Skeletal muscle tissue (tissue), 4 donors: ENCODE measurements around the gene WDR12. TPM values are rescaled to one million over a fixed set of nuclear protein-coding genes. Genes with fewer than 3 reads are reported as not detected.
"Not testable (repeated sequence)": the region's sequence is repeated elsewhere in the genome, so short reads cannot be mapped to it uniquely, and the experiment has no call there.

Source experiments
- H3K27ac ChIP-seq: one replicate; pipeline ENCODE4 v1.7.0; 2013; ENCODE audit warnings: mild to moderate bottlenecking, low read depth, low read length, inconsistent platforms
- H3K27me3 ChIP-seq, 3 donors: one replicate each; pipeline ENCODE4 v1.7.0; 2013; ENCODE audit warnings: low read length in 3 of 3; ENCODE audit not compliant: control insufficient read depth in 3 of 3, insufficient read depth in 3 of 3
- H3K36me3 ChIP-seq, 3 donors: one replicate each; pipeline ENCODE4 v1.7.0; 2013; ENCODE audit warnings: low read length in 3 of 3; ENCODE audit not compliant: control insufficient read depth in 3 of 3, insufficient read depth in 3 of 3
- H3K4me1 ChIP-seq, 3 donors: one replicate each; pipeline ENCODE4 v1.7.0; 2013; ENCODE audit warnings: low read length in 3 of 3, mild to moderate bottlenecking in 3 of 3; ENCODE audit not compliant: control insufficient read depth in 3 of 3, insufficient read depth in 3 of 3
- H3K4me3 ChIP-seq, 3 donors: one replicate each; pipeline ENCODE4 v1.7.0; 2013; ENCODE audit warnings: low read length in 3 of 3
- H3K9ac ChIP-seq, 3 donors: one replicate each; pipeline ENCODE4 v1.7.0; 2013; ENCODE audit warnings: low read length in 3 of 3, mild to moderate bottlenecking in 3 of 3, moderate library complexity in 2 of 3, low read depth in 1 of 3
- H3K9me3 ChIP-seq, 3 donors: one replicate each; pipeline ENCODE4 v1.7.0; 2013; ENCODE audit warnings: low read length in 3 of 3; ENCODE audit not compliant: control insufficient read depth in 3 of 3
- total RNA-seq: library from RNA; depleted of rRNA; stranded (reverse); fragments of >200 nt; gene quantifications from one replicate; pipeline ENCODE4 v1.2.3, GENCODE V29; 2014
- donor health status: Osteomylitis.

Gene WDR12
- total RNA-seq: 32.9 TPM

DNA sequence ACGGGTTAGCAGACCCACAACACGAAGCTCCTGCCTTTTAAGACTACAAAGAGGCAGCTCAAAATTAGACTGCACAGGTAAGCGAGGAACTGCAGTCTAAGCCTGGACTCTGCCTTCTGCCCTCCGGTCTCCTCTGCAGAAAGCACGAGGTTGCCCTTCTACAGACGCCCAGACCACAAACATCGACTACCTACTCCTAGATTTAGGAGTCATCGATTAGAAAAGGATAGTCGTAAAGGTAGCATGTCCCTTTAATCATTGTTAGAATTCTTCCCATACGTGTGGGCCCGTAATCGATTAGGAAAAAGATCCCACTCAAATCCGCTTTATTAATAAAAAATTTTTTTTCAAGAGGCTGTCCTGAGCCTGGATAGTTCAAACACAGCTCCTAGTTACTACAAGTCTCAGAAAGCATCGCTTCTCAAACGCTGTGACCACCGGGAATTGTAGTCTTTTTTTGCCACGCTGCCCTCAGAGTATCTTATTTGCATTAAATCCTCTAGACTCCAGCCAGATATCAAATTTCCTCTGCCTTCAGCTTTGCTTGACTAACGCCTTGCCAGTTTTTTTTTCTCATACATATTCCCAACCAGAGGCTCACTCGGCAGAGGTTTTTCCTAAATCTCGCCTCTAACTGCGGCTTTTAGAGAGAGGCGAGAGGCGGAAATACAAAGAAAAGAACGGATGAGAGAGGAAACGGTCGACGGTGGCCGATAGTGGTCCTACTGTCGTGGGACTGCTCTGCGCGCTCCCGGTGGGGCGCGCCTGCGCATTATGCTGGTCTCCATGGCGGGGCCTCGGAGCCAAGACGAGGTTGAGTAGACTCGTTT, at the start of gene WDR12, which contains the start of gene CARF:
Gene WDR12, minus strand, starts transcription at position 162 of the 830 bp plus-strand sequence. CDS start 197 bp downstream, outside the sequence.
Gene CARF, plus strand, starts transcription at position 764 of the 830 bp plus-strand sequence. CDS start 29,628 bp downstream, outside the sequence.
- peak within 1 kb of the TSS; percentile 84 for H3K27ac ChIP-seq
- no peaks in the 10 kb centered on the region for H3K9me3 ChIP-seq
- no peaks in the 10 kb centered on the region for H3K36me3 ChIP-seq
- no peaks in the 10 kb centered on the region for H3K27me3 ChIP-seq
- H3K4me3 ChIP-seq: peak within 1 kb of the TSS; percentile 91 to 100 (median 95)
- H3K4me1 ChIP-seq: peaks cover 7 to 15% (median 9%) of the 10 kb centered on the region in 3 donors
- H3K9ac ChIP-seq: peak within 1 kb of the TSS; percentile 86 to 96 (median 89)

DNA sequence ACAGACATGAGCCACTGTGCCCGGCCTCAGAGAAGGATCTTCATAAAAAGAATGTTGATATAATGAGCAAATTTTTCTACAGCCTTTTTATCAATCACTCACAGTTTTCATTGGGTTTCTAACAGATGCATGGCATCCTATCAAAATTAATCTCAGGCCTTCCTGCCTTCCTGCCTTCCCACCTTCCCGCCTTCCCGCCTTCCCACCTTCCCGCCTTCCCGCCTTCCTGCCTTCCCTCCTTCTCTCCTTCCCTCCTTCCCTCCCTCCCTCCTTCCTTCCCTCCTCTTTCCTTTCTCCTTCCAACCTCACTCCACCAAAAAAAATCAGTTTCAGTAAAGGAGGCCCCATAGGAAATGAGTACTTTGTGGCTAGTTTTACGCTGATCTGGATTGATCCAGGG, 49.1 kb upstream of the WDR12 start:
- Histone ChIP-seq H3K4me1 (no peaks in the 10 kb centered on the region), H3K27ac (no peak overlapping the region), H3K27me3 (no peaks in the 10 kb centered on the region), H3K4me3 (no peak overlapping the region), H3K9me3 (no peaks in the 10 kb centered on the region), H3K9ac (no peak overlapping the region), H3K36me3 (peaks cover 3 to 8% (median 6%) of the 10 kb centered on the region in 3 donors)

DNA sequence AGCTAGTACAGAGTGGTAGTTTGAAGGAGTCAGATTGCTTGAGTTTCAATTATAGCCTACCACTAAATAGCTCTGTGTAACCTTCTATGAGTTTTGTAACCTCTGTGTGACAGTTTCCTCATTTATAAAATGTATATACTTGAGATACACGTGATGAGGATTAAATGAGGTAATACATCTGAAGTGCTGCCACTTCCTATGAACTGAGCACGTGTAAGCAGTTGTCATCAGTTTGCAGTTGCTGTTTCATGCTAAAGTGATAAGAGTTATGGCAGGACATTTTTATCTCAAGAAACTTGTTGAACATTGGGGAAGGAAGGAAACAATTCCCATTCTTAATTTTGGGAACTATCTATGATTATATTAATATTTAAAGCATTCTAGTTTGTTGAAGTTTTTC, 39.1 kb upstream of the WDR12 start:
- Histone ChIP-seq H3K27me3 (no peaks in the 10 kb centered on the region), H3K27ac (no peak overlapping the region), H3K9ac (no peak overlapping the region), H3K4me1 (no peaks in the 10 kb centered on the region), H3K36me3 (peaks cover 3 to 4% (median 3%) of the 10 kb centered on the region in 3 donors), H3K4me3 (no peak overlapping the region), H3K9me3 (peaks cover 0 to 5% (median 4%) of the 10 kb centered on the region in 3 donors)

DNA sequence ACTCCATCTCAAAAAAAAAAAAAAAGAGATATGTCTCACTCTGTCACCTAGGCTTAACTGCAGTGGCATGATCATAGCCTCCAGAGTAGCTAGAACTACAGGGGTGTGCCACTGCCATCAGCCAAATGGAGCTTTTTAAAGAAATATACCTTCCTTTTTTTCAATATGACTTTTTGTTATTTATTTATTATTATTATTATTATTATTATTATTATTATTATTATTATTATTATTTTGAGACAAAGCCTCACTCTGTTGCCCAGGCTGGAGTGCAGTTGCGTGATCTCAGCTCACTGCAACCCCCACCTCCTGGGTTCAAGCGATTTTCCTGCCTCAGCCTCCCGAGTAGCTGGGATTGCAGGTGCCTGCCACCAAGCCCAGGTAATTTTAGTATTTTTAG, 37.9 kb upstream of the WDR12 start:
- not testable (repeated sequence) for H3K9ac ChIP-seq, H3K27ac ChIP-seq, H3K4me1 ChIP-seq, H3K4me3 ChIP-seq, H3K9me3 ChIP-seq, H3K27me3 ChIP-seq, H3K36me3 ChIP-seq

DNA sequence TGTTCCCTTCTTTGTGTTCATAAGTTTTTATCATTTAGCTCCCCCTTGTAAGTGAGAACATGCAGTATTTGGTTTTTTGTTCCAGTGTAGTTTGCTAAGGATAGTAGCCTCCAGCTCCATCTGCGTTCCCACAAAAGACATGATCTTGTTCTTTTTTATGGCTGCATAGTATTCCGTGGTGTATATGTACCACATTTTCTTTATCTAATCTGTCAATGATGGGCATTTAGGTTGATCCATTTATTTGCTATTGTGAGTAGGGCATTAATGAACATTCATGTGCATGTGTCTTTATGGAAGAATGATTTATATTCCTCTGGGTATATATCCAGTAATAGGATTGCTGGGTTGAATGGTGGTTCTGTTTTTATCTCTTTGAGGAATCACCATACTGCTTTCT, 34.0 kb upstream of the WDR12 start:
- Histone ChIP-seq H3K9ac (no peak overlapping the region), H3K27me3 (no peaks in the 10 kb centered on the region), H3K9me3 (peaks cover 0 to 6% (median 5%) of the 10 kb centered on the region in 3 donors), H3K4me1 (no peaks in the 10 kb centered on the region), H3K36me3 (peaks cover 0 to 8% (median 8%) of the 10 kb centered on the region in 3 donors), H3K4me3 (no peak overlapping the region), H3K27ac (no peak overlapping the region)

DNA sequence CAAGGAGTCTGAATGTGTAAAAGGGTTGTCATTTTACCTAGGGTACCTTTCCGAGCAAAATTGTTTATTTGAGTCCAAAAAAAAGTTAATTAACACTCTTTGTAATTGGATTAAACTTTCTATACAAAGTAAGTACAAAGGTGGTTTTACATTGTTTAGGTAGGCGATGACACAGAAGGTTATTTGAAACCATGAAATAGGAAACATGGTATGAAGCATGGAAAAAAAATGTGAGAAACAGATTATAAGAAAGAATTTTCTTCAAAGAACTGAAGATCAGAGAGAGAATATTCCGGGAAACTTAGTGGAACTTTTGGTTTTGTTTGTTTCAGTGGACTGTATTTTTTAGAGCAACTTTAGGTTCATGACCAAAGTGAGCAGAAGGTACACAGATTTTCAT, 33.3 kb upstream of the WDR12 start:
- Histone ChIP-seq H3K27ac (no peak overlapping the region), H3K36me3 (peaks cover 0 to 8% (median 8%) of the 10 kb centered on the region in 3 donors), H3K9ac (no peak overlapping the region), H3K4me3 (no peak overlapping the region), H3K9me3 (peaks cover 0 to 6% (median 5%) of the 10 kb centered on the region in 3 donors), H3K4me1 (no peaks in the 10 kb centered on the region), H3K27me3 (no peaks in the 10 kb centered on the region)

DNA sequence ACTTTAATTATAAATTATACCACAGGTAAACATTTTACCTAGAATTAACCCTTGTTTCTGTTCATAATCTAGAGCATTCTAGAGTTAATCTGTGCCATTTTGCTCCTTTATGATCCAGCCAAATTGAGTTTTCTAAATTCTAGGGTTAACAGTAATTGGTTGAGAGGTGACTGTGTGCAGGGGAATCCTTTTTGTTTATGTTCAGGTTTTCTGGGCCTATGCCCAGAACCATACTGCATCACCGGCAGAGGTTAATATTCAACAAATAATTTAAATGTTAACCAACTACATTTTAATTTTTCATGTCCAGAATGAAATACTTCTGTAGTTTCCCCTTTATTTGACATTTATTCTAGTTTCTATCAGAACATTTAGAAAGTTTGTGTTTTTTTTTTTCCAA, 32.9 kb upstream of the WDR12 start:
- H3K9me3 ChIP-seq: peaks cover 0 to 6% (median 5%) of the 10 kb centered on the region in 3 donors
- H3K27me3 ChIP-seq: no peaks in the 10 kb centered on the region
- no peak overlapping the region for H3K4me3 ChIP-seq
- H3K36me3 ChIP-seq: peaks cover 0 to 8% (median 8%) of the 10 kb centered on the region in 3 donors
- no peaks in the 10 kb centered on the region for H3K4me1 ChIP-seq
- H3K27ac ChIP-seq: no peak overlapping the region
- no peak overlapping the region for H3K9ac ChIP-seq

DNA sequence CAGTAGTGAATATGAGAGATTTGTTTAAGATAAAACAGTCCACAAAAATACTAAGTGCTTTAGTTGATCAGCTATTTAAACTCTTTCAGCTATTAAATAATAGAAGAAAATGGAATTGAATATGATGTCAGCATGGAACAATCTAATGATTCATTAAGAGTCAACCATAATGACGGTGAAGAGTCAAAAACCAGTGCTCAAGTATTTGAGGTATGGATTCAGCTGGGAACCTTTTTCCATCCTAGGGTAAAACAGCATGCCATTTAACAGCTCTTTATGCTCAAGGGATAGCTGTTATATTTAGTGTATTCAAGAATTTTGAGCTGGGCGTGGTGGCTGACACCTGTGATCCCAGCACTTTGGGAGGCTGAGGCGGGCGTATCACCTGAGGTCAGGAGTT, 30.3 kb upstream of the WDR12 start:
- Histone ChIP-seq H3K9me3 (peaks cover 0 to 3% (median 0%) of the 10 kb centered on the region in 3 donors), H3K9ac (no peak overlapping the region), H3K4me3 (no peak overlapping the region), H3K36me3 (peaks cover 0 to 8% (median 7%) of the 10 kb centered on the region in 3 donors), H3K27me3 (no peaks in the 10 kb centered on the region), H3K4me1 (no peaks in the 10 kb centered on the region), H3K27ac (no peak overlapping the region)

DNA sequence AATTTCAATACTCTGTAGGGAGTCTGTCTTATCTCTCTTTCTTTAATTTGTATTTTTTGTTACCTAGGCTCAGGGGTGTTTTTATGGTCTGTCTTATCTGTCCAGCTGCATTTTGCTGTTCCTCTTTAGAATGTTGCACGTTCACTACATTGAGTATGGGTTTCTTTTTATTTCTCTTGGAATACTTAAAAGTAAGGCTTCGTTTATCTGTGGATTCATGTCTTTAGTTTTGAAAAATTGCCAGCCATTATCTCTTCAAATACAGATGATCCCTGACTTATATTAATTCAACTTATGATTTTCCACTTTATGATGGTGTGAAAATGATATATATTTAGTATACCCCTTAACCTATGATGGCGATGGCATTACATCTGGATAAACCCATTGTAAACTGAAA, 27.5 kb upstream of the WDR12 start:
- Histone ChIP-seq H3K4me3 (no peak overlapping the region), H3K27me3 (no peaks in the 10 kb centered on the region), H3K9ac (no peak overlapping the region), H3K9me3 (no peaks in the 10 kb centered on the region), H3K36me3 (peaks cover 0 to 12% (median 2%) of the 10 kb centered on the region in 3 donors), H3K27ac (no peak overlapping the region), H3K4me1 (no peaks in the 10 kb centered on the region)

DNA sequence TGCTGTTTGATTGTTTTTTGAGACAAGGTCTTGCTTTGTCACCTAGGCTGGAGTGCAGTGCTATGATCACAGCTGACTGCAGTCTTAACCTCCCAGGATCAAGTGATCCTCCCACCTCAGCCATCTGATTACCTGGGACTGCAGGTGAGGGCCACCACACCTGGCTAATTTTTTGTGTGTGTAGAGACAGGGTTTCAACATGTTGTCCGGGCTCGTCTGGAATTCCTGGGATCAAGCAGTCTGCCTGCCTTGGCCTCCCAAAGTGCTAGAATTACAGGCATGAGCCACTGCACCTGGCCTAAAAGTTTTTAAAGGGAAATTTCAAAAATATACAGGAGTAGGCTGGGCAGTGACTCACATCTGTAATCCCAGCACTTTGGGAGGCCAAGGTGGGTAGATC, 23.0 kb upstream of the WDR12 start:
- Histone ChIP-seq H3K27me3 (no peaks in the 10 kb centered on the region), H3K4me1 (peaks cover 0 to 3% (median 2%) of the 10 kb centered on the region in 3 donors), H3K36me3 (peaks cover 0 to 13% (median 6%) of the 10 kb centered on the region in 3 donors), H3K4me3 (no peak overlapping the region), H3K9ac (no peak overlapping the region), H3K27ac (no peak overlapping the region), H3K9me3 (no peaks in the 10 kb centered on the region)
